HepG2 (cell line): Measurements from ENCODE around the gene NSL1. TPM values are rescaled to one million over a fixed set of nuclear protein-coding genes. Genes with fewer than 3 reads are reported as not detected.

ENCODE experiments used
- ASH2L ChIP-seq: fragments of 300-600, 200-600 bp; sonication (generic); IDR thresholded peaks from 2 replicates; pipeline ENCODE4 v1.7.0; 2017; ENCODE audit warnings: low read depth, mild to moderate bottlenecking, moderate library complexity, mixed read lengths, low read length; ENCODE audit not compliant: insufficient read length
- MED1 ChIP-seq: sonication (generic); formaldehyde crosslinking; IDR thresholded peaks from 2 replicates; pipeline ENCODE4 v1.4.0; 2020; ENCODE audit warnings: missing genetic modification reagents
- NFATC3 ChIP-seq: sonication (generic); formaldehyde crosslinking; IDR thresholded peaks from 2 replicates; pipeline ENCODE4 v1.5.1; 2020; ENCODE audit warnings: mild to moderate bottlenecking, missing genetic modification reagents
- RBFOX2 ChIP-seq: fragments of 200-400 bp; formaldehyde crosslinking; IDR thresholded peaks from 2 replicates; pipeline ENCODE4 v1.6.1; 2017; ENCODE audit warnings: low read depth, mild to moderate bottlenecking, low read length
- REST ChIP-seq, 2 experiments: IDR thresholded peaks; 2 replicates each; pipeline ENCODE4 v1.6.1; 2011 to 2012; ENCODE audit warnings: low read length in 2 of 2, borderline replicate concordance in 1 of 2, low read depth in 1 of 2, mild to moderate bottlenecking in 1 of 2, moderate library complexity in 1 of 2
- TFAP4 ChIP-seq: sonication (generic); IDR thresholded peaks from 2 replicates; pipeline ENCODE4 v1.6.1; 2016; ENCODE audit warnings: low read depth, borderline replicate concordance
- THAP7 ChIP-seq: sonication (generic); formaldehyde crosslinking; IDR thresholded peaks from 2 replicates; pipeline ENCODE4 v1.8.1; 2023; ENCODE audit warnings: mild to moderate bottlenecking, missing genetic modification reagents
- ZMAT3 ChIP-seq: sonication (generic); formaldehyde crosslinking; conservative IDR thresholded peaks from 2 replicates; pipeline ENCODE4 v1.7.0; 2021; ENCODE audit warnings: missing genetic modification reagents
- ZNF367 ChIP-seq: sonication (generic); formaldehyde crosslinking; IDR thresholded peaks from 2 replicates; pipeline ENCODE4 v1.4.0; 2020; ENCODE audit warnings: missing genetic modification reagents, borderline replicate concordance
- ZNF460 ChIP-seq: sonication (generic); formaldehyde crosslinking; IDR thresholded peaks from 2 replicates; pipeline ENCODE4 v1.5.1; 2020; ENCODE audit warnings: missing genetic modification reagents, mild to moderate bottlenecking, borderline replicate concordance
- ZNF652 ChIP-seq: IDR thresholded peaks from 2 replicates; pipeline ENCODE4 v1.6.1; 2016; ENCODE audit warnings: low read depth, borderline replicate concordance
- ZNF770 ChIP-seq: sonication (generic); formaldehyde crosslinking; IDR thresholded peaks from 2 replicates; pipeline ENCODE4 v1.5.0; 2020; ENCODE audit warnings: mild to moderate bottlenecking, missing genetic modification reagents
- polyA plus RNA-seq, 8 experiments: library from polyadenylated mRNA; depleted of rRNA in 3 of 8; stranded (reverse) in 7 of 8; unstranded in 1 of 8; fragments of >200 nt; fragmentation: Illumina TruSeq in 4 of 8; extraction: Trizol in 4 of 8; gene quantifications; 2 replicates each; pipeline versions ENCODE4 v1.2.1 to v1.2.3, GENCODE V29; 2011 to 2016; ENCODE audit warnings: low read depth in 4 of 8, missing spikeins in 1 of 8, mixed read lengths in 1 of 8; ENCODE audit not compliant: insufficient read depth in 1 of 8
- total RNA-seq, 5 experiments: library from RNA; depleted of rRNA; stranded (reverse); fragments of >200 nt; fragmentation: Illumina TruSeq; extraction: Trizol; gene quantifications; 2 replicates each; pipeline ENCODE4 v1.2.3, GENCODE V29; 2016; ENCODE audit warnings: low read depth in 1 of 5
- TF ChIP-seq, protein P1 (sequence below): IDR thresholded peaks from 2 replicates; pipeline ENCODE4 v1.6.1; 2016; ENCODE audit warnings: low read depth, control low read depth
- TF ChIP-seq, protein P2 (sequence below): sonication (generic); formaldehyde crosslinking; IDR thresholded peaks from 2 replicates; pipeline ENCODE4; 2020; ENCODE audit warnings: missing genetic modification reagents, mild to moderate bottlenecking, borderline replicate concordance

NSL1 gene
- total and polyA plus RNA-seq, 2 of the 13 experiments (the other 11 are each of a cell fraction or from before 2014, with no cell fraction given), result 34.5 to 77.4 TPM

DNA sequence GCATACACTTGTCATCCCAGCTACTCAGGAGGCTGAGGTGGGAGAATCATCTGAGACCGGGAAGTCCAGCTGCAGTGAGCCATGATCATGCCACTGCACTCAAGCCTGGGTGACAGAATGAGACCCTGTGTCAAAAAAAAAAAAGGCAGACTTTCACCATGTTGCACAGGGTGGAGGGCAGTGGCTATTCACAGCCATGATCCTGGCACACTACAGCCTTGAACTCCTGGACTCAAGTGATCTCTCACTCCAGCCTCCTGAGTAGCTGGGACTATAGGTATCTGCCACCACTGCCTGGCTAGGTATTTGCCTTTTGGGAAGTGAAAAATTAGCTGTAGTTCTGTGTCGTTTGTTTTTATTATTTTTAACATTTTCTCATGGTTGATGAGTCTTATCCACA is 36.8 kb upstream of the NSL1 start (continued):
- no peak for TF ChIP-seq THAP7 (CRISPR knock-in tag)
- TF ChIP-seq ZNF770 (CRISPR knock-in tag), result 0 out of 2 replicates have a peak, but pooled peaks have one; percentile 25
- TF ChIP-seq MED1, result peak; percentile 53
- no peak for TF ChIP-seq ZNF367 (CRISPR knock-in tag)
- TF ChIP-seq TFAP4, result 0 out of 2 replicates have a peak, but pooled peaks have one; percentile 0
- TF ChIP-seq NFATC3 (CRISPR knock-in tag), result no peak
- TF ChIP-seq ZNF652 (CRISPR knock-in tag), result no peak
- TF ChIP-seq, protein P1, sequence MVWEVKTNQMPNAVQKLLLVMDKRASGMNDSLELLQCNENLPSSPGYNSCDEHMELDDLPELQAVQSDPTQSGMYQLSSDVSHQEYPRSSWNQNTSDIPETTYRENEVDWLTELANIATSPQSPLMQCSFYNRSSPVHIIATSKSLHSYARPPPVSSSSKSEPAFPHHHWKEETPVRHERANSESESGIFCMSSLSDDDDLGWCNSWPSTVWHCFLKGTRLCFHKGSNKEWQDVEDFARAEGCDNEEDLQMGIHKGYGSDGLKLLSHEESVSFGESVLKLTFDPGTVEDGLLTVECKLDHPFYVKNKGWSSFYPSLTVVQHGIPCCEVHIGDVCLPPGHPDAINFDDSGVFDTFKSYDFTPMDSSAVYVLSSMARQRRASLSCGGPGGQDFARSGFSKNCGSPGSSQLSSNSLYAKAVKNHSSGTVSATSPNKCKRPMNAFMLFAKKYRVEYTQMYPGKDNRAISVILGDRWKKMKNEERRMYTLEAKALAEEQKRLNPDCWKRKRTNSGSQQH (CRISPR knock-in tag), result no peak; the same call in 1 of the 2 replicates
- TF ChIP-seq, protein P2, sequence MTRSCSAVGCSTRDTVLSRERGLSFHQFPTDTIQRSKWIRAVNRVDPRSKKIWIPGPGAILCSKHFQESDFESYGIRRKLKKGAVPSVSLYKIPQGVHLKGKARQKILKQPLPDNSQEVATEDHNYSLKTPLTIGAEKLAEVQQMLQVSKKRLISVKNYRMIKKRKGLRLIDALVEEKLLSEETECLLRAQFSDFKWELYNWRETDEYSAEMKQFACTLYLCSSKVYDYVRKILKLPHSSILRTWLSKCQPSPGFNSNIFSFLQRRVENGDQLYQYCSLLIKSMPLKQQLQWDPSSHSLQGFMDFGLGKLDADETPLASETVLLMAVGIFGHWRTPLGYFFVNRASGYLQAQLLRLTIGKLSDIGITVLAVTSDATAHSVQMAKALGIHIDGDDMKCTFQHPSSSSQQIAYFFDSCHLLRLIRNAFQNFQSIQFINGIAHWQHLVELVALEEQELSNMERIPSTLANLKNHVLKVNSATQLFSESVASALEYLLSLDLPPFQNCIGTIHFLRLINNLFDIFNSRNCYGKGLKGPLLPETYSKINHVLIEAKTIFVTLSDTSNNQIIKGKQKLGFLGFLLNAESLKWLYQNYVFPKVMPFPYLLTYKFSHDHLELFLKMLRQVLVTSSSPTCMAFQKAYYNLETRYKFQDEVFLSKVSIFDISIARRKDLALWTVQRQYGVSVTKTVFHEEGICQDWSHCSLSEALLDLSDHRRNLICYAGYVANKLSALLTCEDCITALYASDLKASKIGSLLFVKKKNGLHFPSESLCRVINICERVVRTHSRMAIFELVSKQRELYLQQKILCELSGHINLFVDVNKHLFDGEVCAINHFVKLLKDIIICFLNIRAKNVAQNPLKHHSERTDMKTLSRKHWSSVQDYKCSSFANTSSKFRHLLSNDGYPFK (CRISPR knock-in tag), result peak; percentile 61; the same call in 1 of the 2 replicates
- TF ChIP-seq ZMAT3 (CRISPR knock-in tag), result 0 out of 2 replicates have a peak, but pooled peaks have one; percentile 41
- peak; percentile 12 for TF ChIP-seq ASH2L
- TF ChIP-seq RBFOX2, result peak; percentile 36; the same call in 1 of the 2 replicates
- TF ChIP-seq ZNF460 (CRISPR knock-in tag), result no peak
- TF ChIP-seq REST (IDR thresholded peaks at IDR 0.05; ENCODE audit: borderline replicate concordance in 1 of 2, low read depth in 1 of 2, low read length in 2 of 2), result no peak
